Hepatic stellate cell (primary cell): ENCODE results near the gene TNNI3K.

Experiments
- DNase-seq: peaks from one replicate; pipeline ENCODE4 v3.0.0; 2011; ENCODE audit warnings: low spot score

TNNI3K gene

GRCh38 chr1:74504125-74504932 is 269.1 kb downstream of the TNNI3K start:
- peak; percentile 19 for DNase-seq

GRCh38 chr1:74504933-74505512 is 269.8 kb downstream of the TNNI3K start:
- DNase-seq: no peak

- DNase-seq: no peak
Measured at GRCh38 chr1:74505928-74506710, 270.9 kb downstream of the TNNI3K start.

- DNase-seq: no peak
Measured at GRCh38 chr1:74508449-74508848, 273.3 kb downstream of the TNNI3K start.

- DNase-seq: no peak
Measured at GRCh38 chr1:74512170-74512915, 277.2 kb downstream of the TNNI3K start, which contains the start of gene LRRC53. Gene LRRC53, minus strand, starts transcription at chr1:74512611. Its CDS starts 29,262 bp downstream, at chr1:74483349.

GRCh38 chr1:74513411-74514300 is 278.5 kb downstream of the TNNI3K start:
- DNase-seq: no peak

GRCh38 chr1:74517599-74518051 is 282.4 kb downstream of the TNNI3K start:
- no peak for DNase-seq

GRCh38 chr1:74522148-74522547 is 287.0 kb downstream of the TNNI3K start:
- no peak for DNase-seq

GRCh38 chr1:74523873-74524480 is 288.8 kb downstream of the TNNI3K start:
- no peak for DNase-seq

GRCh38 chr1:74526708-74527107 is 291.5 kb downstream of the TNNI3K start:
- DNase-seq: no peak

GRCh38 chr1:74528123-74528522 is 292.9 kb downstream of the TNNI3K start:
- no peak for DNase-seq

- DNase-seq: no peak
Measured at GRCh38 chr1:74530892-74531291, 295.7 kb downstream of the TNNI3K start.

GRCh38 chr1:74531796-74532195 is 296.6 kb downstream of the TNNI3K start:
- DNase-seq: no peak

GRCh38 chr1:74534241-74534640 is 299.1 kb downstream of the TNNI3K start:
- peak; percentile 2 for DNase-seq

- DNase-seq: no peak
Measured at GRCh38 chr1:74545821-74546220, 310.6 kb downstream of the TNNI3K start.

- DNase-seq: no peak
Measured at GRCh38 chr1:74548961-74549750, 314.0 kb downstream of the TNNI3K start.

GRCh38 chr1:74549932-74550331 is 314.7 kb downstream of the TNNI3K start:
- DNase-seq: no peak

GRCh38 chr1:74570797-74571492 is 335.8 kb downstream of the TNNI3K start:
- DNase-seq: no peak

GRCh38 chr1:74571493-74571800 is 336.3 kb downstream of the TNNI3K start:
- DNase-seq: no peak
